Measurements from ENCODE around the gene NECTIN3. TPM values are rescaled to one million over a fixed set of nuclear protein-coding genes. Genes with fewer than 3 reads are reported as not detected.

NECTIN3 gene
- total RNA-seq, 2 donors from 2014 or later, result 25.3 to 63.8 TPM

GRCh38 chr3:111237946-111238345 lies 166.3 kb downstream of the NECTIN3 start:
- DNase-seq (ENCODE audit: low spot score), result no peak
- WGBS, result 52% methylated on average over 1 of the region's 1 CpG

GRCh38 chr3:111238885-111239284 lies 167.3 kb downstream of the NECTIN3 start:
- H3K4me3 ChIP-seq, result no peak overlapping the region
- 88% methylated on average over 1 of the region's 1 CpG for WGBS
- TF ChIP-seq POLR2AphosphoS5 (IDR thresholded peaks at IDR 0.05) (no peak), CTCF (IDR thresholded peaks at IDR 0.05) (no peak), POLR2A (IDR thresholded peaks at IDR 0.05) (no peak)
- intact Hi-C loops (cut with DNase I), result no loop called here
- no peaks in the 10 kb centered on the region for H3K9me3 ChIP-seq
- H3K36me3 ChIP-seq, result no peaks in the 10 kb centered on the region
- DNase-seq (ENCODE audit: low spot score), result no peak
- no peaks in the 10 kb centered on the region for H3K27me3 ChIP-seq (replicated peaks; ENCODE audit: insufficient read depth)
- H3K27ac ChIP-seq, result no peak overlapping the region
- no peaks in the 10 kb centered on the region for H3K4me1 ChIP-seq (replicated peaks)

More at GRCh38 chr3:111237946-111238345, 166.3 kb downstream of the NECTIN3 start:
- TF ChIP-seq POLR2AphosphoS5 (IDR thresholded peaks at IDR 0.05) (no peak), POLR2A (IDR thresholded peaks at IDR 0.05) (no peak), CTCF (IDR thresholded peaks at IDR 0.05) (no peak)
- Histone ChIP-seq H3K4me1 (replicated peaks) (no peaks in the 10 kb centered on the region), H3K9me3 (no peaks in the 10 kb centered on the region), H3K27me3 (replicated peaks; ENCODE audit: insufficient read depth) (no peaks in the 10 kb centered on the region), H3K4me3 (no peak overlapping the region), H3K27ac (no peak overlapping the region), H3K36me3 (no peaks in the 10 kb centered on the region)
- intact Hi-C loops (cut with DNase I), result no loop called here

GRCh38 chr3:111241960-111242359 lies 170.3 kb downstream of the NECTIN3 start:
- Histone ChIP-seq H3K4me3 (no peak overlapping the region), H3K27ac (no peak overlapping the region), H3K4me1 (replicated peaks) (no peaks in the 10 kb centered on the region), H3K9me3 (no peaks in the 10 kb centered on the region), H3K27me3 (replicated peaks; ENCODE audit: insufficient read depth) (no peaks in the 10 kb centered on the region), H3K36me3 (no peaks in the 10 kb centered on the region)
- 78% methylated on average over 1 of the region's 1 CpG for WGBS
- no peak for DNase-seq (ENCODE audit: low spot score)
- intact Hi-C loops (cut with DNase I), result no loop called here
- no peak for TF ChIP-seq POLR2A (IDR thresholded peaks at IDR 0.05)
- TF ChIP-seq POLR2AphosphoS5 (IDR thresholded peaks at IDR 0.05), result no peak
- no peak for TF ChIP-seq CTCF (IDR thresholded peaks at IDR 0.05)

All from prostate gland (tissue), 2 donors.